ENCODE results near the gene KCTD4.

GRCh38 chr13:45205124-45205523, 4.3 kb upstream of the KCTD4 start:
- TF ChIP-seq TAF1 (IDR thresholded peaks at IDR 0.05; ENCODE audit: low read depth), result no peak
- no peak for TF ChIP-seq REST (IDR thresholded peaks at IDR 0.05; ENCODE audit: low read depth)
- no peak for TF ChIP-seq CEBPB (IDR thresholded peaks at IDR 0.05)
- TF ChIP-seq MAX (IDR thresholded peaks at IDR 0.05), result no peak
- no peak for TF ChIP-seq RAD21 (IDR thresholded peaks at IDR 0.05; ENCODE audit: low read depth)
- no peak for TF ChIP-seq CREB1 (IDR thresholded peaks at IDR 0.05; ENCODE audit: low read depth)
- no peak for TF ChIP-seq EP300 (IDR thresholded peaks at IDR 0.05; ENCODE audit: borderline replicate concordance)
- TF ChIP-seq EGR1 (IDR thresholded peaks at IDR 0.05), result no peak
